SU-DHL-6 (cell line): Measurements from ENCODE around the gene SLC9A1.

Experiments
- H2AFZ ChIP-seq: fragments of 200-600 bp; sonication (generic); 2 replicates; pipeline ENCODE4 v1.6.1; 2014; ENCODE audit warnings: low read depth, mild to moderate bottlenecking, moderate library complexity, mixed read lengths, antibody characterized with exemption, low read length; ENCODE audit not compliant: severe bottlenecking
- H3F3A ChIP-seq: fragments of 200-600 bp; shearing (Covaris generic); 2 replicates; pipeline ENCODE4 v1.6.0; 2016; ENCODE audit warnings: antibody characterized with exemption, mild to moderate bottlenecking; ENCODE audit not compliant: insufficient read depth
- H3K27ac ChIP-seq: fragments of 200-600 bp; sonication (generic); 2 replicates; pipeline ENCODE4 v1.5.1; 2016; ENCODE audit warnings: low read depth, mild to moderate bottlenecking, low read length, moderate library complexity, mixed read lengths
- H3K27me3 ChIP-seq: fragments of 200-600 bp; sonication (generic), shearing (Covaris generic); 2 replicates; pipeline ENCODE4 v1.6.0; 2014; ENCODE audit warnings: mild to moderate bottlenecking, low read length
- H3K36me3 ChIP-seq: fragments of 200-600 bp; sonication (generic); 2 replicates; pipeline ENCODE4 v1.6.1; 2014; ENCODE audit warnings: mild to moderate bottlenecking, low read length, mixed read lengths
- H3K4me2 ChIP-seq: fragments of 300-600, 200-600 bp; shearing (Covaris generic), sonication (generic); 2 replicates; pipeline ENCODE4 v1.6.0; 2014; ENCODE audit warnings: low read length, low read depth, mild to moderate bottlenecking; ENCODE audit not compliant: poor library complexity, severe bottlenecking
- H3K4me3 ChIP-seq: fragments of 200-600 bp; sonication (generic); 2 replicates; pipeline ENCODE4 v1.5.1; 2014; ENCODE audit warnings: antibody characterized with exemption, low read length, mild to moderate bottlenecking, mixed read lengths; ENCODE audit not compliant: insufficient read depth, poor library complexity, severe bottlenecking
- H3K79me2 ChIP-seq: fragments of 200-600 bp; sonication (generic); 2 replicates; pipeline ENCODE4 v1.6.1; 2014; ENCODE audit warnings: mild to moderate bottlenecking, low read length, moderate library complexity; ENCODE audit not compliant: insufficient read depth
- H3K9ac ChIP-seq: fragments of 200-600 bp; sonication (generic); 2 replicates; pipeline ENCODE4 v1.7.0; 2014; ENCODE audit warnings: mild to moderate bottlenecking, low read length
- H3K9me2 ChIP-seq: fragments of 200-600 bp; sonication (generic); replicated peaks from 2 replicates; pipeline ENCODE4 v1.6.1; 2014; ENCODE audit warnings: low read length; ENCODE audit not compliant: insufficient read depth
- H3K9me3 ChIP-seq: fragments of 200-600 bp; sonication (generic); 2 replicates; pipeline ENCODE4 v1.6.1; 2014; ENCODE audit warnings: low read length, mixed read lengths; ENCODE audit not compliant: insufficient read depth
- H4K20me1 ChIP-seq: fragments of 200-600 bp; sonication (generic); 2 replicates; pipeline ENCODE4 v1.6.1; 2014; ENCODE audit warnings: low read depth, mild to moderate bottlenecking, antibody characterized with exemption, low read length, moderate library complexity, mixed read lengths
- CTCF ChIP-seq: fragments of 200-600 bp; sonication (generic); IDR thresholded peaks from one replicate; pipeline ENCODE4 v1.5.1; 2017; ENCODE audit warnings: antibody characterized with exemption, mild to moderate bottlenecking, low read length, moderate library complexity; ENCODE audit not compliant: insufficient read depth, poor library complexity, severe bottlenecking
- EZH2phosphoT487 ChIP-seq: fragments of 200-600 bp; sonication (generic), shearing (Covaris generic); conservative IDR thresholded peaks from 2 replicates; pipeline ENCODE4 v1.6.1; 2018; ENCODE audit warnings: mild to moderate bottlenecking, antibody characterized with exemption, low read length, moderate library complexity, mixed read lengths

Gene SLC9A1

GRCh38 chr1:27135541-27136235, 19.2 kb downstream of the SLC9A1 start:
- Histone ChIP-seq H3K36me3 (no peaks in the 10 kb centered on the region), H3K9me2 (no peaks in the 10 kb centered on the region), H3K4me2 (no peak overlapping the region), H3K9me3 (no peaks in the 10 kb centered on the region), H3K4me3 (no peak overlapping the region), H3K27me3 (no peaks in the 10 kb centered on the region), H3F3A (no peaks in the 10 kb centered on the region), H3K27ac (no peak overlapping the region), H3K79me2 (no peaks in the 10 kb centered on the region; the same call in 1 of the 2 replicates), H3K9ac (no peak overlapping the region), H4K20me1 (no peaks in the 10 kb centered on the region), H2AFZ (no peak overlapping the region)
- no peak for TF ChIP-seq CTCF
- no peak for TF ChIP-seq EZH2phosphoT487

- Histone ChIP-seq H3K79me2 (no peaks in the 10 kb centered on the region; the same call in 1 of the 2 replicates), H3K36me3 (no peaks in the 10 kb centered on the region), H3K9me2 (no peaks in the 10 kb centered on the region), H3K27me3 (no peaks in the 10 kb centered on the region), H3K9ac (no peak overlapping the region), H3K27ac (no peak overlapping the region), H3K9me3 (no peaks in the 10 kb centered on the region), H3F3A (no peaks in the 10 kb centered on the region), H3K4me3 (no peak overlapping the region), H2AFZ (no peak overlapping the region), H4K20me1 (no peaks in the 10 kb centered on the region), H3K4me2 (no peak overlapping the region)
- no peak for TF ChIP-seq CTCF
- no peak for TF ChIP-seq EZH2phosphoT487
Measured at GRCh38 chr1:27133991-27134390, 20.9 kb downstream of the SLC9A1 start.

GRCh38 chr1:27133158-27133557, 21.8 kb downstream of the SLC9A1 start:
- Histone ChIP-seq H3F3A (no peaks in the 10 kb centered on the region), H3K9ac (no peak overlapping the region), H3K4me2 (no peak overlapping the region), H3K36me3 (no peaks in the 10 kb centered on the region), H3K9me3 (no peaks in the 10 kb centered on the region), H2AFZ (no peak overlapping the region), H3K4me3 (no peak overlapping the region), H3K27me3 (no peaks in the 10 kb centered on the region), H3K27ac (no peak overlapping the region), H4K20me1 (no peaks in the 10 kb centered on the region), H3K79me2 (no peaks in the 10 kb centered on the region; the same call in 1 of the 2 replicates), H3K9me2 (no peaks in the 10 kb centered on the region)
- TF ChIP-seq CTCF (no peak), EZH2phosphoT487 (no peak)
